PC-3 (cell line): Measurements from ENCODE around the gene ABCG8. TPM values are rescaled to one million over a fixed set of nuclear protein-coding genes. Genes with fewer than 3 reads are reported as not detected.
A peak's percentile ranks its signal among the peaks of the same experiment; 100 is the strongest.

Experiments used
- ATAC-seq: fragments of 200-7000 bp; cut with Tn5 transposase; 2 replicates; pipeline ENCODE4 v1.9.1; 2020; ENCODE audit warnings: mild to moderate bottlenecking, moderate library complexity
- BruUV-seq: library from RNA; stranded (reverse); fragments of 400-500 nt; replicated peaks from 2 replicates; lab custom pipeline; 2021; lab: Mats Ljungman, UMichigan
- CTCF ChIA-PET: fragments of 300-600 bp; sonication (Branson Sonifier 250); formaldehyde crosslinking; loops from one replicate; lab custom pipeline; 2022; ENCODE audit warnings: antibody characterized with exemption; lab: Charles Lee
- POLR2A ChIA-PET: fragments of 300-600 bp; sonication (Branson Sonifier 250); formaldehyde crosslinking; loops from one replicate; lab custom pipeline; 2022; ENCODE audit warnings: antibody characterized with exemption; ENCODE audit not compliant: unreplicated experiment; lab: Charles Lee
- DNase-seq: peaks from one replicate; pipeline ENCODE4 v3.0.0-alpha.2; 2015
- H2AFZ ChIP-seq: fragments of 300-600 bp; sonication (generic); 2 replicates; pipeline ENCODE4 v1.6.0; 2016; ENCODE audit warnings: antibody characterized with exemption, low read length
- H3F3A ChIP-seq: fragments of 300-600 bp; sonication (generic); one replicate; pipeline ENCODE4 v1.6.0; 2017; ENCODE audit warnings: antibody characterized with exemption, low read length, control low read depth, mild to moderate bottlenecking; ENCODE audit not compliant: unreplicated experiment
- H3K27ac ChIP-seq: fragments of 300-600 bp; sonication (generic); 2 replicates; pipeline ENCODE4 v1.5.1; 2016; ENCODE audit warnings: mild to moderate bottlenecking, low read length
- H3K27me3 ChIP-seq: fragments of 300-600 bp; sonication (generic); 2 replicates; pipeline ENCODE4 v1.6.1; 2016; ENCODE audit warnings: low read length, mixed read lengths
- H3K36me3 ChIP-seq: fragments of 300-600 bp; sonication (generic); 2 replicates; pipeline ENCODE4 v1.6.1; 2016; ENCODE audit warnings: low read depth, mixed run types, low read length, mixed read lengths
- H3K4me1 ChIP-seq: fragments of 300-600 bp; sonication (generic); 2 replicates; pipeline ENCODE4 v1.5.1; 2016; ENCODE audit warnings: low read length; ENCODE audit not compliant: insufficient read depth
- H3K4me2 ChIP-seq: fragments of 300-600 bp; sonication (generic); 2 replicates; pipeline ENCODE4 v1.6.0; 2016; ENCODE audit warnings: low read length
- H3K4me3 ChIP-seq: fragments of 300-600 bp; sonication (generic); 2 replicates; pipeline ENCODE4 v1.5.1; 2016; ENCODE audit warnings: mild to moderate bottlenecking, low read length, mixed read lengths
- H3K79me2 ChIP-seq: fragments of 300-600 bp; sonication (generic); 2 replicates; pipeline ENCODE4 v1.6.1; 2017; ENCODE audit warnings: low read length, mixed read lengths
- H3K9ac ChIP-seq: fragments of 300-600 bp; sonication (generic); 2 replicates; pipeline ENCODE4 v1.6.0; 2016; ENCODE audit warnings: mild to moderate bottlenecking, low read length
- H3K9me2 ChIP-seq: fragments of 300-600 bp; sonication (generic); replicated peaks from 2 replicates; pipeline ENCODE4 v1.6.1; 2016; ENCODE audit warnings: mixed run types, low read length, mixed read lengths
- H3K9me3 ChIP-seq: fragments of 300-600 bp; sonication (generic); 2 replicates; pipeline ENCODE4 v1.6.1; 2016; ENCODE audit warnings: low read length, mixed read lengths
- H4K20me1 ChIP-seq: fragments of 300-600 bp; sonication (generic); 2 replicates; pipeline ENCODE4 v1.6.1; 2016; ENCODE audit warnings: low read length, mixed read lengths
- EZH2 ChIP-seq: fragments of 300-600 bp; sonication (generic); IDR thresholded peaks from one replicate; pipeline ENCODE4 v1.6.1; 2017; ENCODE audit warnings: antibody characterized with exemption, mild to moderate bottlenecking, low read length; ENCODE audit not compliant: unreplicated experiment
- EZH2phosphoT487 ChIP-seq: fragments of 300-600 bp; sonication (generic); IDR thresholded peaks from 2 replicates; pipeline ENCODE4 v1.6.1; 2018; ENCODE audit warnings: mild to moderate bottlenecking, antibody characterized with exemption, low read length, borderline replicate concordance
- intact Hi-C: fragments of 100-400 bp; cut with micrococcal nuclease; formaldehyde crosslinking; loops from 2 replicates; pipeline ENCODE4 v1.9.0; 2023
- total RNA-seq: library from RNA; depleted of rRNA; stranded (reverse); fragments of >200 nt; gene quantifications from 2 replicates; pipeline ENCODE4 v1.2.3, GENCODE V29; 2014
- TF ChIP-seq, protein P1 (sequence below): fragments of 300-600 bp; sonication (generic); conservative IDR thresholded peaks from 2 replicates; pipeline ENCODE4 v1.5.1; 2017; ENCODE audit warnings: antibody characterized with exemption, low read depth, mild to moderate bottlenecking, low read length

Gene ABCG8
- total RNA-seq, 1 experiment from 2014 or later: not detected

GRCh38 chr2:43877782-43878464, 39.2 kb downstream of the ABCG8 start:
- Histone ChIP-seq H3K4me1 (no peaks in the 10 kb centered on the region), H4K20me1 (no peaks in the 10 kb centered on the region), H2AFZ (no peak overlapping the region), H3K79me2 (no peaks in the 10 kb centered on the region), H3K4me2 (peak overlapping the region; percentile 46), H3K9me3 (no peaks in the 10 kb centered on the region), H3K4me3 (no peak overlapping the region), H3K27ac (no peak overlapping the region), H3K36me3 (no peaks in the 10 kb centered on the region), H3K27me3 (no peaks in the 10 kb centered on the region), H3F3A (no peaks in the 10 kb centered on the region), H3K9ac (no peak overlapping the region), H3K9me2 (no peaks in the 10 kb centered on the region)
- BruUV-seq: no TSS peak
- CTCF ChIA-PET: interaction anchor here (0.5 to 1.0 kb wide), 3 partner anchors 148 to 368 kb away, joined by 3 to 12 read pairs (median 3); no protein-coding TSS in a partner anchor
- POLR2A ChIA-PET: interaction anchor here (0.6 kb wide), 1 partner anchor 891 kb away, joined by 10 read pairs; no protein-coding TSS in a partner anchor
- DNase-seq: peak; percentile 81
- ATAC-seq: peak; percentile 87
- intact Hi-C loops: loop anchor here (5.0 kb wide), 1 partner anchor 266 kb away; no protein-coding TSS in a partner anchor
- TF ChIP-seq EZH2 (no peak), EZH2phosphoT487 (no peak)
- TF ChIP-seq, protein P1, sequence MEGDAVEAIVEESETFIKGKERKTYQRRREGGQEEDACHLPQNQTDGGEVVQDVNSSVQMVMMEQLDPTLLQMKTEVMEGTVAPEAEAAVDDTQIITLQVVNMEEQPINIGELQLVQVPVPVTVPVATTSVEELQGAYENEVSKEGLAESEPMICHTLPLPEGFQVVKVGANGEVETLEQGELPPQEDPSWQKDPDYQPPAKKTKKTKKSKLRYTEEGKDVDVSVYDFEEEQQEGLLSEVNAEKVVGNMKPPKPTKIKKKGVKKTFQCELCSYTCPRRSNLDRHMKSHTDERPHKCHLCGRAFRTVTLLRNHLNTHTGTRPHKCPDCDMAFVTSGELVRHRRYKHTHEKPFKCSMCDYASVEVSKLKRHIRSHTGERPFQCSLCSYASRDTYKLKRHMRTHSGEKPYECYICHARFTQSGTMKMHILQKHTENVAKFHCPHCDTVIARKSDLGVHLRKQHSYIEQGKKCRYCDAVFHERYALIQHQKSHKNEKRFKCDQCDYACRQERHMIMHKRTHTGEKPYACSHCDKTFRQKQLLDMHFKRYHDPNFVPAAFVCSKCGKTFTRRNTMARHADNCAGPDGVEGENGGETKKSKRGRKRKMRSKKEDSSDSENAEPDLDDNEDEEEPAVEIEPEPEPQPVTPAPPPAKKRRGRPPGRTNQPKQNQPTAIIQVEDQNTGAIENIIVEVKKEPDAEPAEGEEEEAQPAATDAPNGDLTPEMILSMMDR: peak; percentile 94

DNA sequence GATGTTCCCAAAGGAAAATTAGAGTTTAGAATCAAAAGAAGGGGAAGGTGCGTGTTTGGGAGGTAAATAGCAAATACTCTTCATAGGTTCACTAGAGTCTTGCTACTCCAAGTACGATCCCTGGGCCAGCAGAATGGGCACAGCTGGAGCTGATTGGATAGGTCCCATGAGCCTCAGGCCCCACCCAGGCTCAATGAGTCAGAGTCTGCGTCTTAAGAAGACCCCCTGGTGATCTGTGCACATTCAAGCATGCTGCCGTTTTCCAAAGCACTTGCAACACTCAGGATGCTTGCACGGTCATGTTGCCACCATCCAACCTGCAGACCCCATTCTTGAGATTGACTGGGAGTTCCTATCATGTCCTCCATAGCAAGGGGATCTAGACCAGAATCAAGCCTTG, 40.5 kb downstream of the ABCG8 start:
- H3K9me3 ChIP-seq: no peaks in the 10 kb centered on the region
- no peak overlapping the region for H2AFZ ChIP-seq
- H3K4me1 ChIP-seq: no peaks in the 10 kb centered on the region
- no TSS peak for BruUV-seq
- no peaks in the 10 kb centered on the region for H3K79me2 ChIP-seq
- CTCF ChIA-PET: no interaction called here
- POLR2A ChIA-PET: no interaction called here
- ATAC-seq (no peak), DNase-seq (no peak)
- intact Hi-C loops: loop anchor here (5.0 kb wide), 1 partner anchor 267 kb away; no protein-coding TSS in a partner anchor
- no peaks in the 10 kb centered on the region for H3K27me3 ChIP-seq
- no peak overlapping the region for H3K27ac ChIP-seq
- TF ChIP-seq EZH2: no peak
- no peak overlapping the region for H3K9ac ChIP-seq
- no peaks in the 10 kb centered on the region for H3F3A ChIP-seq
- H3K9me2 ChIP-seq: no peaks in the 10 kb centered on the region
- H4K20me1 ChIP-seq: no peaks in the 10 kb centered on the region
- no peak overlapping the region for H3K4me2 ChIP-seq
- no peak overlapping the region for H3K4me3 ChIP-seq
- H3K36me3 ChIP-seq: no peaks in the 10 kb centered on the region

DNA sequence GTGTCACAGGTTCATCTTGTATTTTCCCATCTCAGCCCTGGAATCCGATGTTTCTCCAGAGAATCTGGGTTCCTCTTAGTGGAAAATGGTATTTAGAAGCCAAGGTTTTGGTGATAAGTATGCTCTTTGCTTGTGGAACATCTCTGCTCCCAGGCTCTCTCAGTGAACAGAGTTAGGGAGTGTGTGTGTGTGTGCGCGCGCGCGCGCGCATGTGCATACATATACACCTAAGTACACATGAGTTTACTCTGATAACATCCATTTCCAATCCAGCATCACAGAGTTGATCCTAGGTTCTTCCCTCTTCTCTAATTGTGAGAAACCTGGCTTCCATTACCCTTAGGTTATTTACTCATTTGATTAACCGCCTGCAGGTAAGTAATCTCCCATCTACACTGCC, 41.7 kb downstream of the ABCG8 start:
- no peak overlapping the region for H3K27ac ChIP-seq
- no peaks in the 10 kb centered on the region for H3K4me1 ChIP-seq
- H3F3A ChIP-seq: no peaks in the 10 kb centered on the region
- ChIA-PET POLR2A (no interaction called here), CTCF (no interaction called here)
- no peaks in the 10 kb centered on the region for H3K9me3 ChIP-seq
- no TSS peak for BruUV-seq
- intact Hi-C loops: no loop called here
- DNase-seq (no peak), ATAC-seq (no peak)
- H4K20me1 ChIP-seq: no peaks in the 10 kb centered on the region
- H3K79me2 ChIP-seq: no peaks in the 10 kb centered on the region
- no peaks in the 10 kb centered on the region for H3K9me2 ChIP-seq
- no peak overlapping the region for H3K4me2 ChIP-seq
- H3K9ac ChIP-seq: no peak overlapping the region
- TF ChIP-seq EZH2phosphoT487 (no peak), EZH2 (no peak)
- TF ChIP-seq, protein P1: no peak
- no peak overlapping the region for H2AFZ ChIP-seq
- H3K27me3 ChIP-seq: no peaks in the 10 kb centered on the region
- no peaks in the 10 kb centered on the region; the same call in 1 of the 2 replicates for H3K36me3 ChIP-seq
- H3K4me3 ChIP-seq: no peak overlapping the region
